HEK293 (cell line): Measurements from ENCODE around the gene CTNNBL1.

ENCODE experiments used
- CTCF ChIA-PET: fragments of 350-600 bp; formaldehyde crosslinking; extraction: SDS; loops from one replicate; lab custom pipeline; 2021; ENCODE audit warnings: antibody characterized with exemption; lab: Yijun Ruan, JAX
- POLR2A ChIA-PET: fragments of 300-600 bp; formaldehyde crosslinking; extraction: SDS; loops from one replicate; lab custom pipeline; 2020; ENCODE audit warnings: antibody characterized with exemption, inconsistent platforms; lab: Yijun Ruan, JAX
- H3K27ac ChIP-seq: fragments of 200-500 bp; sonication (Bioruptor generic); 2 replicates; pipeline ENCODE4 v1.5.1; 2014; ENCODE audit warnings: low read depth, low read length, control low read depth, inconsistent platforms; ENCODE audit errors: extremely low read depth
- H3K36me3 ChIP-seq, 2 experiments: fragments of 200-500 bp in 1 of 2; sonication (Bioruptor generic) in 1 of 2; 1 replicate in 1 of 2; 2 replicates in 1 of 2; pipeline ENCODE4 v1.5.1; 2014 to 2017; ENCODE audit warnings: inconsistent platforms in 2 of 2, low read length in 2 of 2; ENCODE audit not compliant: control insufficient read depth in 2 of 2, insufficient read depth in 1 of 2
- H3K4me1 ChIP-seq: fragments of 200-500 bp; sonication (Bioruptor generic); 2 replicates; pipeline ENCODE4 v1.5.1; 2014; ENCODE audit warnings: mild to moderate bottlenecking, low read length, inconsistent platforms; ENCODE audit not compliant: control insufficient read depth, insufficient read depth
- H3K4me3 ChIP-seq: 2 replicates; pipeline ENCODE4 v1.5.1; 2011; ENCODE audit warnings: low read depth, mild to moderate bottlenecking, control low read depth, low read length, moderate library complexity
- H3K9me3 ChIP-seq: fragments of 200-500 bp; sonication (Bioruptor generic); 2 replicates; pipeline ENCODE4 v1.5.1; 2014; ENCODE audit warnings: low read depth, low read length, inconsistent platforms; ENCODE audit not compliant: control insufficient read depth, insufficient read depth
- EGR2 ChIP-seq: fragments of 450-650 bp; formaldehyde crosslinking; IDR thresholded peaks from 2 replicates; pipeline ENCODE4 v1.5.1; 2016; ENCODE audit warnings: low read depth, missing biosample characterization, missing genetic modification characterization
- GLI2 ChIP-seq: fragments of 450-650 bp; formaldehyde crosslinking; IDR thresholded peaks from 2 replicates; pipeline ENCODE4; 2017; ENCODE audit warnings: missing biosample characterization, missing genetic modification characterization, low read depth, borderline replicate concordance
- PRDM10 ChIP-seq: fragments of 450-650 bp; formaldehyde crosslinking; IDR thresholded peaks from 2 replicates; pipeline ENCODE4 v1.5.1; 2016; ENCODE audit warnings: missing biosample characterization, missing genetic modification characterization
- RBAK ChIP-seq: fragments of 450-650 bp; formaldehyde crosslinking; IDR thresholded peaks from 2 replicates; pipeline ENCODE4 v1.5.1; 2016; ENCODE audit warnings: missing biosample characterization, missing genetic modification characterization
- REPIN1 ChIP-seq: fragments of 450-650 bp; formaldehyde crosslinking; IDR thresholded peaks from 2 replicates; pipeline ENCODE4 v1.5.1; 2017; ENCODE audit warnings: missing biosample characterization, missing genetic modification characterization, low read depth
- SALL2 ChIP-seq: fragments of 450-650 bp; formaldehyde crosslinking; IDR thresholded peaks from 2 replicates; pipeline ENCODE4 v1.5.0; 2017; ENCODE audit warnings: missing biosample characterization, mild to moderate bottlenecking, missing genetic modification characterization, borderline replicate concordance
- ZNF175 ChIP-seq: fragments of 450-650 bp; formaldehyde crosslinking; IDR thresholded peaks from 2 replicates; pipeline ENCODE4 v1.5.1; 2016; ENCODE audit warnings: missing biosample characterization, missing genetic modification characterization
- ZNF23 ChIP-seq: fragments of 450-650 bp; formaldehyde crosslinking; IDR thresholded peaks from 2 replicates; pipeline ENCODE4 v1.5.1; 2016; ENCODE audit warnings: missing biosample characterization, missing genetic modification characterization, borderline replicate concordance
- ZNF404 ChIP-seq: fragments of 450-650 bp; formaldehyde crosslinking; IDR thresholded peaks from 2 replicates; pipeline ENCODE4 v1.5.1; 2017; ENCODE audit warnings: missing biosample characterization, missing genetic modification characterization
- ZNF513 ChIP-seq: fragments of 450-650 bp; IDR thresholded peaks from 2 replicates; pipeline ENCODE4 v1.5.1; 2018; ENCODE audit warnings: missing biosample characterization, missing genetic modification characterization
- ZNF521 ChIP-seq: fragments of 450-650 bp; formaldehyde crosslinking; IDR thresholded peaks from 2 replicates; pipeline ENCODE4 v1.5.1; 2017; ENCODE audit warnings: missing biosample characterization, mild to moderate bottlenecking, missing genetic modification characterization
- ZNF707 ChIP-seq: fragments of 450-650 bp; formaldehyde crosslinking; IDR thresholded peaks from 2 replicates; pipeline ENCODE4 v1.5.1; 2016; ENCODE audit warnings: missing biosample characterization, missing genetic modification characterization
- ZNF830 ChIP-seq: fragments of 450-650 bp; IDR thresholded peaks from 2 replicates; pipeline ENCODE4 v1.5.0; 2018; ENCODE audit warnings: missing biosample characterization, missing genetic modification characterization, low read depth, mild to moderate bottlenecking, moderate library complexity
- ZNF843 ChIP-seq: fragments of 450-650 bp; formaldehyde crosslinking; IDR thresholded peaks from 2 replicates; pipeline ENCODE4 v1.5.1; 2016; ENCODE audit warnings: missing biosample characterization, missing genetic modification characterization
- TF ChIP-seq, protein P1 (sequence below): fragments of 450-650 bp; IDR thresholded peaks from 2 replicates; pipeline ENCODE4 v1.5.1; 2018; ENCODE audit warnings: missing biosample characterization, mild to moderate bottlenecking, missing genetic modification characterization
- TF ChIP-seq, protein P2 (sequence below): fragments of 450-650 bp; formaldehyde crosslinking; IDR thresholded peaks from 2 replicates; pipeline ENCODE4 v1.5.1; 2016; ENCODE audit warnings: missing biosample characterization, missing genetic modification characterization
- TF ChIP-seq, protein P3 (sequence below): sonication (generic); formaldehyde crosslinking; IDR thresholded peaks from 2 replicates; pipeline ENCODE4 v1.8.1; 2022; ENCODE audit warnings: mild to moderate bottlenecking, moderate library complexity, missing genetic modification reagents

The CTNNBL1 gene

DNA sequence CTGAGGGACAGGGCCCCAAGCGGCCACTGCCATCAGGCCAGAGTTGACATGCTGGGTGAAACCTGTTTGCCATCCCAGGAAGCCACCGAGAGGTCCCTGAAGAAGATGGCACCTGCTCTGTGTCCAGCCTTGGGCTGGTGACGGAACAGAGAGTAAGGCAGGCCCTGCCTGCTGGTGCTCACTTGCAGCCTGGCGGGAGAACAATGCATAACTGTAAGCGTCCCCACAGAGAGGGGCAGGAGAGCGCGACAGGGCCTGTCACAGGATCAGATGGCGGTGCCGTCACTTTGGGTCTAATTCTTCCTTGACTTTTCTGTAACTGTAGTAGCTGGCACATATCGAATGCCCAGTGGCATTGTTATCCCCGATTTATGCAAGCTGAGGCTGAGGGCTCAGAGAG lies 180.1 kb downstream of the CTNNBL1 start (continued):
- TF ChIP-seq PRDM10 (tag by site-specific recombination) (no peak), REPIN1 (tag by site-specific recombination) (no peak), GLI2 (no peak)

GRCh38 chr20:37875460-37876175 lies 181.8 kb downstream of the CTNNBL1 start:
- H3K4me3 ChIP-seq: no peak overlapping the region
- CTCF ChIA-PET: interaction anchor here (0.9 kb wide), 1 partner anchor 21 kb away, joined by 3 read pairs; no protein-coding TSS in a partner anchor
- no peak for TF ChIP-seq ZNF513 (tag by site-specific recombination)
- TF ChIP-seq RBAK: no peak
- TF ChIP-seq, protein P1, sequence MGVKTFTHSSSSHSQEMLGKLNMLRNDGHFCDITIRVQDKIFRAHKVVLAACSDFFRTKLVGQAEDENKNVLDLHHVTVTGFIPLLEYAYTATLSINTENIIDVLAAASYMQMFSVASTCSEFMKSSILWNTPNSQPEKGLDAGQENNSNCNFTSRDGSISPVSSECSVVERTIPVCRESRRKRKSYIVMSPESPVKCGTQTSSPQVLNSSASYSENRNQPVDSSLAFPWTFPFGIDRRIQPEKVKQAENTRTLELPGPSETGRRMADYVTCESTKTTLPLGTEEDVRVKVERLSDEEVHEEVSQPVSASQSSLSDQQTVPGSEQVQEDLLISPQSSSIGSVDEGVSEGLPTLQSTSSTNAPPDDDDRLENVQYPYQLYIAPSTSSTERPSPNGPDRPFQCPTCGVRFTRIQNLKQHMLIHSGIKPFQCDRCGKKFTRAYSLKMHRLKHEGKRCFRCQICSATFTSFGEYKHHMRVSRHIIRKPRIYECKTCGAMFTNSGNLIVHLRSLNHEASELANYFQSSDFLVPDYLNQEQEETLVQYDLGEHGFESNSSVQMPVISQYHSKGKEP (tag by site-specific recombination): no peak
- TF ChIP-seq ZNF521 (tag by site-specific recombination): no peak
- no peak for TF ChIP-seq ZNF175 (tag by site-specific recombination)
- TF ChIP-seq ZNF843: no peak
- TF ChIP-seq, all 188 proteins: peak for 0
- Histone ChIP-seq H3K4me1 (no peaks in the 10 kb centered on the region), H3K36me3 (peaks cover 0 to 20% of the 10 kb centered on the region in 2 experiments; a peak in 1 of 3 replicates), H3K27ac (no peak overlapping the region), H3K9me3 (no peaks in the 10 kb centered on the region)
- POLR2A ChIA-PET: no interaction called here

DNA sequence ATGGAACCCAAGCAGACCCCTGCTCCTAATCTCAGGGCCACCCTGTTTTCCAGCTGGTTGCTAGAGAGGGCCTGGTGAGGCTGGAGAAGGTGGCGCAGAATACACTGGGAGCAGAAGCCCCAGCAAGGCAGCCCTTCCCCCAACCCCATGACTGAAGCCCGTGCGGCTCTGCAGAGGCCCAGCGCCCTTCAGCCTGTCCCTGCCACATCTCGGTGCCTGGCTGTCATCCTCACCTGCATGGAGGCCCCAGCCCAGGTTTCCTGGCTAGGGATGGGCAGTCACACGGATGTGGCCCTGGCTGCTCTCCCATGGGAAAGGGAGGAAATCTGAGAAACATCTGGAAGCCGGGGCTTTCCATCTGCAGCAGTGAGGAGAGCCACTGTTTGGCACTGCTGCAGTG lies 183.0 kb downstream of the CTNNBL1 start:
- ChIA-PET POLR2A (no interaction called here), CTCF (interaction anchor here (0.6 to 1.2 kb wide), 2 partner anchors 15 to 19 kb away, joined by 3 to 5 read pairs; no protein-coding TSS in a partner anchor)
- TF ChIP-seq SALL2 (tag by site-specific recombination) (no peak), ZNF830 (tag by site-specific recombination) (no peak), ZNF23 (tag by site-specific recombination) (no peak), ZNF707 (tag by site-specific recombination) (no peak), ZNF513 (tag by site-specific recombination) (no peak), ZNF175 (tag by site-specific recombination) (no peak), ZNF404 (tag by site-specific recombination) (no peak), EGR2 (no peak)
- TF ChIP-seq, protein P2, sequence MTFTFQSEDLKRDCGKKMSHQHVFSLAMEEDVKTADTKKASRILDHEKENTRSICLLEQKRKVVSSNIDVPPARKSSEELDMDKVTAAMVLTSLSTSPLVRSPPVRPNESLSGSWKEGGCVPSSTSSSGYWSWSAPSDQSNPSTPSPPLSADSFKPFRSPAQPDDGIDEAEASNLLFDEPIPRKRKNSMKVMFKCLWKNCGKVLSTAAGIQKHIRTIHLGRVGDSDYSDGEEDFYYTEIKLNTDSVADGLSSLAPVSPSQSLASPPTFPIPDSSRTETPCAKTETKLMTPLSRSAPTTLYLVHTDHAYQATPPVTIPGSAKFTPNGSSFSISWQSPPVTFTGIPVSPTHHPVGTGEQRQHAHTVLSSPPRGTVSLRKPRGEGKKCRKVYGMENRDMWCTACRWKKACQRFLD (tag by site-specific recombination): no peak
- TF ChIP-seq, protein P3, sequence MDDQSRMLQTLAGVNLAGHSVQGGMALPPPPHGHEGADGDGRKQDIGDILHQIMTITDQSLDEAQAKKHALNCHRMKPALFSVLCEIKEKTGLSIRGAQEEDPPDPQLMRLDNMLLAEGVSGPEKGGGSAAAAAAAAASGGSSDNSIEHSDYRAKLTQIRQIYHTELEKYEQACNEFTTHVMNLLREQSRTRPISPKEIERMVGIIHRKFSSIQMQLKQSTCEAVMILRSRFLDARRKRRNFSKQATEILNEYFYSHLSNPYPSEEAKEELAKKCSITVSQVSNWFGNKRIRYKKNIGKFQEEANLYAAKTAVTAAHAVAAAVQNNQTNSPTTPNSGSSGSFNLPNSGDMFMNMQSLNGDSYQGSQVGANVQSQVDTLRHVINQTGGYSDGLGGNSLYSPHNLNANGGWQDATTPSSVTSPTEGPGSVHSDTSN (CRISPR knock-in tag): no peak
- TF ChIP-seq, all 188 proteins: peak for 0
- no peaks in the 10 kb centered on the region for H3K9me3 ChIP-seq
- H3K36me3 ChIP-seq: peaks cover 0 to 15% of the 10 kb centered on the region in 2 experiments; a peak in 1 of 3 replicates
- H3K27ac ChIP-seq: no peak overlapping the region
- no peak overlapping the region for H3K4me3 ChIP-seq
- no peaks in the 10 kb centered on the region for H3K4me1 ChIP-seq
